DMS 273 treated with DMSO at 0.1 percent for 48 hours (cell line): ENCODE results near the gene GSX1.
A peak's percentile ranks its signal among the peaks of the same experiment; 100 is the strongest.
"Not testable (repeated sequence)": the region's sequence is repeated elsewhere in the genome, so short reads cannot be mapped to it uniquely, and the experiment has no call there.

ENCODE experiments used
- DNase-seq: peaks from one replicate; lab custom pipeline; 2025; lab: John Stamatoyannopoulos, UW

The GSX1 gene

DNA sequence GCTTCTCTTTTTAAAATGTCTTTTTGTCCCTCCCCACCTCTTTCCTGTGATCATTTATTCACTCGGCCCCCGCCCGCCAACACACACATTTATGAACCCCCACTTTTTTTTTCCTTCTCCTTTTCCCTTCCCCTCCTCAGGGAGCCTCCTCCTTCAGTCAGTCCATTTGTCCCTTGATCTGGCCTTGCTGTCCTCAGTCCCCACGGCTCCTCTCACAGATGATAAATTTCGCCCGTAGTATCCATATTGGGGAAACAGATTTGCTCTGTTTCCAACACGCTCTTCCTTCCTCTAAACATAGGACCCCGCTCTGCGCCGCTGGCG is 2.0 kb downstream of the GSX1 start:
- DNase-seq, result no peak

DNA sequence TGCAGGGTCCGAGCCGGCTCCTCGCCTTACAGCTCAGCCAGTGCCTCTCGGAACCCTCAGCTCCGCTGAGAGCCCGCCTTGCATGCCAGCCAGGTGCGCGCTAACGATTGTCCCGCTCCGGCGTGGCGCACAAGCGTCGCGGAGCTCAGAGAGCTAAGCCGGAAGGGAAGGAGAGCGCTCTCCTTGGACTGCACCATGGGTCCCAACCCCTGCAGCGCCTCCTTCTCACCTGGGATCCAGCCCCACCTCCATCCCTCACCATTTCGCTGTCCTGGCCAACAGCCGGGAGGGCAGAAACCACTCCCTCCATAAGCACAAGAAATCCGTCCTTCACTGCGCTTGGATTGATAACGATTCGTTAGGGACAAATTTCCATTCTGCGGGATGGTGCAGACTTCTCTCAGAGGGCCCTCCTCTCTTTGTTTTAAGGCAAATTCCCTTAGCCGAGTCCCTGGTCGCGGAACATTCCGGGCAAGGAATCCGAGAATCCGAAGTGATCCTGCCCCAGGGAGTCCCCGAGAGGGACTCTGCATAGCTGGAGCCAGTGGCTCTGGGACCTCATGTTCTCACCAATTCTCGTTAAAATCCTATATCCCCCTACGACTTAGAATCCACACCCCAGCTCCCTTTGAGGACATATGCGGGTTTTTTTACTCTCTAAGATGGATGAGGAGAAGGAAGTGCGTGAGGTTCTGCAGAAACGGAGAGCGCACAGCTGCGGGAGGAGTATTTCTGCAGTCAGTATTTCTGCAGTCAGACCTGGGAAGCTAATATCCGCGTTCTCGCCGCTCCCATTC is 2.8 kb downstream of the GSX1 start:
- no peak for DNase-seq

DNA sequence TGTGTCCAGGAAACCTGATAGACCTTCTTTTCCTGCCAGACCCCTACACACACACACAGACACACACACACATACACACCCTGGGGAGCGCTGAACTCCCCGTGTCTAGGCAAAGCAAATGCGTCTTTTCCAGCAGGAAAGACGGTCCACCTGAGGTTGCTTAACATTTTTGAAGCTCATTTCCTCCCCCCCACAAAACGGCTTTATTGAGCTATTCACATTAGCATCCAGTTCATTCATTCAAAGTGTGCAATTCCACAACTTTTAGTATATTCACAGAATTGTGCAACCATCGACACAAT is 3.4 kb downstream of the GSX1 start:
- no peak for DNase-seq

DNA sequence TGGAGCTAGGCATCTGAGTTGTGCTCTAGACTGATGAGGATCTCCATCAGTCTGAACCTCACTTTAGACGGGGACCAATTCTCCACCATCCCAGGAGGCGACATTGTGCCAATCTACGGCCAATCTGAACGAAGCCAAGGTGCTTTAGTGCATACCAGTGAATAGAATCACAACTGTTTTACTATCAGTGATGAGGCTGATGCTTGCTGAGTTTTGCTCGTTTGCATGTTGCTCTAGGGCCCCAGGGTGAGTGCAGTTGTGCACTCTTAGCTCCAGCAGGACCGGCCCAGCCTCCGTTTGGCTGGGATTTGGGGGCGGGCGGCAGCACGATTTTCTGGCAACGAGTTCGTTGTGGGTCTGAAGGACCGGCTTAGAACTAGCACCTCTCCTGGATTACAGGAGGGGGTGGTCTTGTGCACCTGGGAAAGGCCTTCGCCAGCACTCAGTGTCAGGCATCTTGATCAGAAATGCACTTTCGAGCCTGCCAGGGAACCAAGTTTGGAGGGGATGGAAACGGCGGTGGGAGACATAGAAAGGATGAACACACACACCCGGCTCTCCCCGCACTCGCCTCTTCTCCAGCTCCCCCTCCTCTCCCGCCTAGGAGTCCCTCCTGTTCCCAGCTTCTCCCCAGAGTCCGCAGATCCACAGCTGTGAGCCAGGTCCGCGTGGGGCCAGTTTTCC is 4.4 kb downstream of the GSX1 start:
- no peak for DNase-seq

DNA sequence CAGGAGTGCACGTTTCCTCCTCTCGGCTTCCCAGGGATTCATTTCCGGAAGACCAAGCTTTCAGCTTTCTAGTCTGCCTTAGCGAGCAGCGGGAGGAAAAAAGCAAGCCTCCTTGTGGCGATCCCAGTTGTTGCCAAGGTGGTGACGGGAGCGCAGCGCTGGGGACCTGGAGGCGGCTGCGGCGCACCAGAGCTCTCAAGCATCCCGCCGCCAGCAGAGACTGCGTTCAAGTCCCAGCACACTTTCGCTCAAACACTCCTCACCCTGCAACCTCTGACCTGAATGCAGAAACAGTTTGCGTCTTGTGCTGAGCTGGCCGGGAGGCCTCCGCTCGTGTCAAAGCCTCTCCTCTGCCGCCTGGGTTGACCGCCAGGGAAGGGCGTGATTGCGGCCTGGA is 4.9 kb downstream of the GSX1 start:
- no peak for DNase-seq

DNA sequence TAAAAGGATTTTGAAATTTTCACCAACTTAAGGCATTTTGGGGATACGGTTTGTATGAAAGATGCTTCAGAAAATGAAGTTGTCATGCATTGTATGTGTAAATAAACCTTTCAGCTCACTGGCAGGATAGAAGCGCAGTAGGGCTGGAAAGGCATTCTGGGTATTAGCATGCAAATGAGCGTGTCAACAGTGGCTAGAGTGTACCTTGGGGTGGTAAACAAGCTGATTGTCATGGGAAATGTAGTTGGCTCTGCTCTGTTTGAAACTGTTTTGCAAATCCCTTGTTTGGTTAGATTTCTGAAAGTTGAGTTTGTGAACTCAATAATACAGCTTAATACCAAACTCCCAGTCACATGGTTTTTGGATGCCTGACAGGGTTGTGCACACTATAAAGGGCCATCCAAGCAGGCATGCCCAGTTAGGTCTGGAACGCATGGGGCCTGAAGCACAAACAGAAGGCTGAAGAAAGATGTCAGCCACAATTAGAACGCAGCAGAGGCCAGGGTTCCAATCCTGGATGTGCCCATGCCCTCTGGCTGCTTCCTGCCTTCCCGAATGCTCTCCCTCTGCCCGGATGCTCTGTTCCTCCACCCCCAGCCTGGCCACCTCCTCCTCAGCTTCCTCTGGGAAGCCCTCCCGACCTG is 14.6 kb downstream of the GSX1 start:
- no peak for DNase-seq

DNA sequence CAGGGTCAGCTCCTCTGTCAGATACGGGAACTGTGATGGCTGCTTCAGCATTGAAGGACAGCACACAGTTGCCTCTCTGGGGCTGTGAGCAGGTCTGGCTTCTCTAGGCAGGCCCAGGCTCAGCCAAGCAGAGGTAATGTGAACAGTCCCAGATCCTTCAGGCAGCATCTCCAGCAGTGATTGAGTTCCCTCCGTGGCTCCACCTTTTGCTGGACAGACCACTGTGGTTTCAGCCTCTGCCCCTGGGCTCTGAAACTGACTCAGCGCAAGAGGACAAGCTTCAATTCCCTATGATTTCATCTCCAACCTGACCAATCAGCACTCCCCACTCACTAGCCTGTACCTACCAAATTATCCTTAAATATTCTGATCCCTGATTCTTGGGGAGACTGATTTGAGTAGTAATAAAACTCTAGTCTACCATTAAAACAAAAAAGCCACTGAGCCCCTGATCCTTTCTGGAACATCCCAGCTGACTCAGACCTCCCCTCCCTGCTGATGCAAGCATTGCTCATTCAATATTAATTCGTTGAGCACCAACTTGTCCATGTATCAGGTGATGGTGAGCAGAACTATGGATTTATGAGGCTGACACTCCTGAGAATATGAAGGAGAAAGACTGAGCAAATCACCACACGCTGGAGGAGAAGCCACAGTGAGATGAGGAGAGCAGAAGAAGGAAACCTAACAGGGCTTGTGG is 16.7 kb downstream of the GSX1 start:
- no peak for DNase-seq

DNA sequence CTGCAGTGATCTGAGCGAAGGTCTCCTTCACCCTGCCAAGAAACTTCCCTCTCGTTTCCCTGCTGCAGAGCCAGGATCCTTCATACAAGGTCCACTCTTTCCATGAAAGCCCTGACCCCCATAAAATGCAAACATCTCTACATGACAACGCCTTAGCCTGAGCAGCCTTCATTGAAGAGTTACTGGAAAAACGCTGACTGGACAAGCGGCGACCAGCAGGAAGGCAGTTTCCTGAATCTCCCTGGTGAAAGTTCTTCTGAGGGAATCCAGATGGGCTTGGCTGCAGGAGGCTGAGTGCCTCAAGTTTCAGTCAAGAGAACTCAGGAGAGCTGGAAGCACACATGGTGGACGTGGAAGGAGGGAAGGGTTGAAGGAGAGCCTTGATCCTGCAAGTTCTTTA is 17.7 kb downstream of the GSX1 start:
- no peak for DNase-seq

DNA sequence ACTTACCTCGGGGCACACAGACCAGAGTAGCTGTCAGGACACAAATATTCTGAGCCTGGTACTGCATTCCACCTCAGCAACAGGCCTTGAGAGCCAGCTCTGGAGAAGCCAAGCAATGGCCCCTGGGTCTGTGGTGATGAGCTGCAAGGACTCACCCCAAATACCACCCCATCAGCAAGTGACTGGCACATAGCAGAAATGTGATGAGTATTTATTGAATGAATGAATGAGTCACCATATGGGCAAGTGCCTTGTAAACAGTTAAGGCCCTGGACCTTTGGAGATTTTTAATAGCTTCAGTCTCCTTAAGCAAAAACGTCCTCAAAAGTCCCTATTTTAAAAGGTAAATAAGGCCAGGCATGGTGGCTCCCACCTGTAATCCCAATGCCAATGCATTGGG is 18.2 kb downstream of the GSX1 start:
- no peak for DNase-seq

DNA sequence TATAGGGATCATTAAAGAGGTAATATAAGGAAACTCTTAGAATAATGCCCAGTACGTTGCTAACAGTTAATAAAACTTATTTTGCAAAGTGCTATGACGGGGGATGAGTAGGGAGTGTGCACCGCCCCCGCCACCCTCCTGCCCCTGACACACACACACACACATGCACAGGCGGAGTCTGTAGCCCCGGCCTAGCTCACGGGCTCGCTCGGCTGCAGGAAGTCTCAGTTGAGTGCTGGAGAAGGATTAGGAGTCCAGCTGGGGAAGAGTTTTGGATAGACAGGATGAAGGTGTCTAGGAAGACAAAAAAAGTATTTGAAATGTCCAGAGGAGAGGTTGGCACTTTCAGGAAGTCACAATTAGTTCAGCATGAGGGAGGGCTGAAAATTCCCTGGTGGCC is 21.5 kb downstream of the GSX1 start:
- no peak for DNase-seq

DNA sequence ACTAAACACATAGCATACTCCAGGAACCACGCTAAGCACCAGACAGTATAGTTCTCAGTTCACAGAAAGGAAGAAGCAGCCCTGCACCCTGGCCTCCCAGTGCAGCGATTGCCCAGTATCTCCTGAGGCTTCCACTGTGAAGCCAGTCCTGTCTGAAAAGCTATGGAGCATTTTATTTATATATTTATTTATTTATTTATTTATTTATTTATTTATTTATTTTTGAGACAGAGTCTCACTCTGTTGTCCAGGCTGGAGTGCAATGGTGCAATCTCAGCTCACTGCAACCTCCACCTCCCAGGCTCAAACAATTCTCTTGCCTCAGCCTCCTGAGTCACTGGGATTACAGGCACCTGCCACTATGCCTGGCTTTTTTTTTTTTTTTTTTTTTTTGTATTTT is 25.5 kb downstream of the GSX1 start:
- not testable (repeated sequence) for DNase-seq

DNA sequence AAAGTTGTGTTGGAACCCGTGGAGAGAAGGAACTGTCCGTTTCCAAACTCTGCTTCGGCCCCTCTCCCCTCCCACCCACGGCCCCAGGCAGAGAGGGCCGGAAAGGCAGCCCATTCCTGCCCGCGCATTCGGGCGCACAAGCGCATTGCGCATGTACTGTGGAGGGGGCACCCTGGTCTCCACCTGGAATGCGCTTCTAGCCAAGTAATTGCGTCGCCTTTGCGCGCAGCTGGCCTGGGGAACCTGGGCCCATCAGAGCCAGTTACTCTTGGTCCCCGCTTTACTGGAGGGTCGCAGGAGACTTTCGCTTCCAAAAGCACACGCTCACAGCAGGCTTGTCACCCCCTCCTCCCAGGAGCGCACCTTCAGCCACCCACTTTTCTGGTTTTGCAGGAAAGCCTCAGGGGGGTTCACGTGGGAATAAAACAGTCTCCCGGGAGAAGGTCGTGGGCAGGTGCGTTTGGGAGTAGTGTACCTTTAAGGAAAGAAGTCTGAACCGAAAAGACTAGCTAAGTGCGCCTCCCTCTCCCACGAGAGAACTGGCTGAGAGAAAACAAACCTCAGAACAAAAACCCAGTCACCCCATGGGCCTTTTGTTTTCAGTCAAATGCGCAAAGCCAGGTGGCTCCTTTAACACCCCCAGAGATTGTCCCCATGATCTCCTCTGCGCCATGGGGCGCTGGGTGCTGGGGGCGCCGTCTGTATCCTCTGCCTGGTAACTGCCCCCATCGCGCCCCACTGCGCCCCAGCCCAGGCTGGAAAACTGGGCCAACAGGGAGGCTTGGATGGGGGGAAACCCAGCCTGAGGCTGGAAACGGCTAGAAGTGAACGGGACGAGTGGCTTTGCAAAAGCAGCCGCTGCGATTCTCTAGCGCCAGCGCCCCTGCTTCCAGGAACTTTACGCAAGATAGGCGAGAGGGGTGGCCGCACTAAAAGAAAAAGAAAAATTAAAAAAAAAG is 28.5 kb downstream of the GSX1 start:
- no peak for DNase-seq

DNA sequence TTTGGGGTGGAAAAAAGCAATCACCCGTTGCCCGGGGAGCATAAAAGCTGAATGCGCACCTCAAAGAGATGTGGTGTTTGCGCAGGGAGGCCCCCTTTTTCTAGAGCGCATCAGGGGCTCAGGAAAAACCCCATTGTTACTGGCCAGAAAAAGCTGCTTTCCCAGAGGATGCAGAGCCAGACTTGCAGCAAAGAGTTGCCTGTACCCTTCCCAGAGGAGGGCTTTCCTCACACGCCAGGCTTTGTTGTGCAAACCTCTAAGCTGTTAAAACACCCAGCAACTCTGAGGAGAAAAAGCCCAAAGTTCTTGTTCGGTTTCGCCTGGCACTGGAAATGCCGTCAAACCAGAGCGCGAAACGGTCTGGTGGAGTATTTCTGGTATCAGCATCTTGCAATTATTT is 29.3 kb downstream of the GSX1 start:
- DNase-seq, result no peak

DNA sequence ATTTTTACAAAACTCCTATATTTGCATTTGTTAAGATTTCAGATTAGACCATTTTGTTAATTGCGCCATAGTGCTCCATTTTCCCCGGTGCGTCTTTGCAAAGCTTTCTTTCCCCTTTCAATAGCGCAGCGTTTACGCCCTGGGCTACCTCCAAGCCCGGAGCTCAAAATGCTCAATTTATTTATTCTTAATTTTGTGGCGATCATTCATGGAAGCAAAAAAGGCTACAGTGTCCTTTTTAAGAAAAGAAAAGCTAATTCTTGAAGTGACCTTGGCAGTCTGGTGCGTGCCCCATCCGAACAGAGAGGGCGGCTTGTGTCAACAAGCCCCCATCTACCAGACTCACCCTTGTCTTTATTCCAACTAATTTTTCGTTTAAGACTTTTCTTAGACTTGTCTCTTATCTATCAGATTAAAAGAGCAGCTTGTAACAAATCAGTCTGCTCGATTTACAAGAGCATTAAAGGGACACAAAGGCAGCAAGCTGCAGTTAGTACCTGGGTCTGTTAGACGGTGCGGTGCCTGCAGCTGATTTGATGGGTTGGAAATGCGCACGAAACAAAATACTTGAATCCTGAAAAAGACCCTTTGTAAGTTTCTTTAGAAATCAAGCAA is 30.1 kb downstream of the GSX1 start:
- DNase-seq, result no peak

DNA sequence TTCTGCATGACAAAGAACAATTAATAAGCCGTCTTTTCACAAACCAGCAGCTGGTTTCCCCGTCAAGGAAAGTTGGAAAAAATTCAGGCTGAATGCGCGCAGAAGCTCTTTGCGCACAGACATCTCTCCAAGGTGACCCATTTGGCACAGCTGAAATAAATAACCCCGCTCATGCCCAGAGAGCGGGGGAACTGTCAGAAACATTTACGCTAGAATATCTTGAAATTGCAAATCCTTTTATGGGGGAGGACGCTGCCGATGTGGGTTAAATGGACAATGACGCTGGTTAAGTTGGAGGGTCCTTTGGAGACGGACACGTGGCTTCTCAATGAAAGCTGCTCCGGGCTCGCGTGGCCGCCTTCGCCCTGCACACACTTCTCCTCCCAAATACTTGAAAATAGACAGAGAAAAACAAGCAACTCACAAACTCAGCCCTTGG is 30.6 kb downstream of the GSX1 start:
- DNase-seq, result no peak

DNA sequence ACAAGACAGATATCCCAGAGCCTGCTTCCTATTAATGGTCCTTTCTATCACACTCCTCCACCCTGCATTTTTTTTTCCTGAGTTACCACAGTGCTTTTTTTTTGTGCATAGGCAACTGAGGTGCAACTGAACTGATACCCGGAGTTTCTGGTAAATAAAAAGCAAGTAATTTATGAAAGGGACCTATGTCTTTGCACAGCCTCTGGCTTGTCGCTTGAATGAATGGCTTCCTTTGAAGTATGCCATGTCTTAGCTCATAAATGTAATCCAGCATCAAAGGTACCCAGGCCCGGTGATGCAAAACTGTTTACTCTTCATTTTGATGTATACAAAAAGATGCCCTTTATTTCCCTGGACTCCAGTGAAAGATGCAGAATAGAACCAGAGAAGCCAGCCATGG is 31.8 kb downstream of the GSX1 start:
- DNase-seq, result no peak

DNA sequence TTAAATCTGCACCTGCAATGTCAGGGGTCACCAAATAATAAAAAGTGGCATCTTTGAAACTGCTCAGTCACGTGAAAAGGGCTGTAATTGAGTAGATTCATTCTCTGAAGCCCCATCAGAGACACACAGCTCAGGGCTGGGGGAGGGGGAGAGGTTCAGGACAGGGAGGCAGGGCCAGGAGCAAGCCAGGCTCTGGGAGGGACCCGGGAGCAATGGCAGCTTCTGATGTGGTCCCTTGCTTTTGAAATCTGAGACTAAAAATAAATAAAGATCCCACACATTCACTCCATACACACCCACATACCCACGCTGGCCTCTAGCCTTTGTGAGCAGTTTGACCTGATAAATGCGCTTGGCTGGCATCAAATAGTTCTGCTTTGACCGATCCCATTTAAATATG is 32.8 kb downstream of the GSX1 start:
- DNase-seq, result no peak

DNA sequence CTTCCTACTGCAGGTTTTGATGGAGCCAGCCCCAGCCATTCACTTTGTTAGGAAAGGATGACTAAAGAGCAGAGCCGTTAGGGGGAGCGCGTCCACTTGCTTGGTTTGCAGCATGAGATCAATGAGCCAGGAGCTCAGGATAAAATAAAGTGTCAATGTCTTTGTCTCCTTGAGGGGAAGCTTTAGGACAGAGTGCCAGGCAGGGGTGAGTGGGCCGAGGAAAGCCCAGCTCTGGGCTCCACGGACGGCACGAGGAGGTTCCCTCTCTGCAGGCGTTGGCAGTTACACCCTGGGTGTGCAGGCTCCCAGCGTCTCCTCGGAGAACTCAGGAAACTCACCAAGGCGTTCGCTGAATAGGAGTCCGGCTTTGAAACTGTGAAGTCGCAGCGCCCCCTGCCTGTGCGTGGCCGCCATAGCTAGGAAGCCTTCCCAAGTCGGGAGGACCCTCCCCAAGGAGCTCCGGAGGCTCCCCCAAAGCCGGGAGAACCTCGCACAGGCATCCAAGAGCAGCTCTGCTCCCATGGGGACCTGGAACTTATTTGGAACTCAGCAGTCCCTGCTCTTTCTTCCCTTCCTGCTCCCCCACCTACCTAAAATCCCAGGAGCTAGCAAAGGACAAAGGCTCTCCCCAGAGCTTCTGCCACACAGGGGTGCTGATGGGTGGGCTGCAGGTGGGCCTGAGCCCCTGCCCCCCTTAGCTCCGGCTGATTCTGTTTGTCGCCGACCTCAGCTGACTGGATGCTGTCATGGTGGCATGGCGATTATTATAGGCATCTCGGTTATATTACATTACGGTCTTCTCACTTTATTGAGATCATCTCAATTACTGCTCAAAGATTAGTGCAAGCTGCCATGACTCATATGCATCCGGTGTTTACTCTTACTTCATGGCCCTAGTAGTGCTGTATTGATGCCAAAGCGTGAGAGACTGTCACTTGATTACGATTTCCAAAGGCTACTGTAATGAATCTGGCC is 34.4 kb downstream of the GSX1 start:
- DNase-seq, result peak; percentile 44

DNA sequence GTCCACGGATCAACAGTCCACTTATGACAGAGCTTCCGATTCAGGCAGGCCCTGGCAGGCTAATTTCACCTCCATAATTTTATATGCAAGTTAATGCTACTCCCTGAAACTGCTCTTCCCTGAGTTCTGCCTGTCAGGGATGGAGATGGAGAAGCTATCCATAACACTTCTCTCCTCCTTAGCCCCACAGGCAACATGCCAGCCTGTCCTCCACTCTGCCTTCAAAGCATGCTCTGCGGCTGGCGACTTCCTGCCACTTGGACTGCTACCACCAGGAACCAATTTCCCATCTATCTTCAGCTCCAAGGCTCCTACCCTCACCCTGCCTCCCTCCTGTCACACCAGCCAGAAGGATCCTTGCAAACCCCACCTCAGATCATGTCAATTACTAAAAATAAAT is 35.4 kb downstream of the GSX1 start:
- DNase-seq, result no peak

DNA sequence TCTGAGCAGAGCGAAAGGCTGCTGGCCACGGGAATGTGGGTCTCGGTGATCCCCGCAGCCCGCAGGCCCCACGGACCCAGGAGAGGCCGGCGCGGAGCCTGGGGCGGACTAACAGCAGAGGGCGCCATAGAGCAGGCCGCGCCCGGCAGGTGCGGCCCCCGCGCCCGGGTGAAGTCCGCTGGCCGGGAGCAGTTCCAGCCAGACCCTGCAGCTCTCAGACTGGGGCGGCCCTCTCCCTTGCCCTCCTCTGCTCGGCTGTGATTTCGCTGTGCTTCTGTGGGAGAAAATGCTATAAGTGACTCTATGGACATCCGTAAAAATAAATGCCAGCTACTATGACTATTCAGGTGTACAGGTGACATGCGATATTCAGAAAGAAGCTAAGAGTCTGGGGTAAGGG is 37.7 kb downstream of the GSX1 start:
- no peak for DNase-seq
